ENCODE results near the gene ADAT1. TPM values are rescaled to one million over a fixed set of nuclear protein-coding genes. Genes with fewer than 3 reads are reported as not detected.

Gene ADAT1
- total and polyA plus RNA-seq, 10 of the 15 experiments (the other 5 are each of a cell fraction or from before 2014, with no cell fraction given): 26.2 to 77.4 (median 55.8) TPM

GRCh38 chr16:75555707-75556430, 67.2 kb downstream of the ADAT1 start, which contains the start of gene TMEM231 (continued):
- TF ChIP-seq E2F4 (IDR thresholded peaks at IDR 0.05; ENCODE audit: low read depth, low read length) (no peak), STAT1 (conservative IDR thresholded peaks at IDR 0.05) (no peak), NRF1 (conservative IDR thresholded peaks at IDR 0.05; ENCODE audit: low read depth, low read length) (no peak), CBX5 (IDR thresholded peaks at IDR 0.05; ENCODE audit: low read depth) (no peak), MXI1 (IDR thresholded peaks at IDR 0.05; ENCODE audit: low read depth, low read length) (peak; percentile 99), BMI1 (IDR thresholded peaks at IDR 0.05; ENCODE audit: borderline replicate concordance) (peak; percentile 95), ZNF622 (IDR thresholded peaks at IDR 0.05) (no peak), TARDBP (IDR thresholded peaks at IDR 0.05; ENCODE audit: borderline replicate concordance) (no peak), SRF (IDR thresholded peaks at IDR 0.05; ENCODE audit: low read depth in 2 of 2, low read length in 2 of 2) (peak; percentile 56 to 82; a peak in 3 of 4 replicates), PBX3 (IDR thresholded peaks at IDR 0.05; ENCODE audit: insufficient replicate concordance, low read depth, low read length) (no peak), HCFC1 (IDR thresholded peaks at IDR 0.05; ENCODE audit: low read length) (peak; percentile 32; the same call in 1 of the 2 replicates), CEBPZ (IDR thresholded peaks at IDR 0.05; ENCODE audit: low read depth, low read length) (no peak), MAX (IDR thresholded peaks at IDR 0.05; ENCODE audit: low read depth, low read length) (peak; percentile 82), PAX5 (IDR thresholded peaks at IDR 0.05; ENCODE audit: borderline replicate concordance, low read depth, low read length) (peak; percentile 76), POLR2AphosphoS5 (IDR thresholded peaks at IDR 0.05; ENCODE audit: low read length) (no peak), IRF3 (IDR thresholded peaks at IDR 0.05) (no peak; the same call in 1 of the 2 replicates), MTA3 (IDR thresholded peaks at IDR 0.05; ENCODE audit: borderline replicate concordance, low read length) (no peak), EP300 (IDR thresholded peaks at IDR 0.05; ENCODE audit: borderline replicate concordance in 1 of 2, control insufficient read depth in 1 of 2, low read depth in 2 of 2, low read length in 2 of 2) (0 out of 4 replicates have a peak, but pooled peaks of 1 of the 2 experiments have one; percentile 21), JUNB (IDR thresholded peaks at IDR 0.05) (no peak; the same call in 1 of the 2 replicates), NKRF (conservative IDR thresholded peaks at IDR 0.05) (peak; percentile 98), TCF12 (IDR thresholded peaks at IDR 0.05; ENCODE audit: low read depth, low read length) (no peak)

Measured in GM12878 (cell line).